NCI-H526 (cell line): ENCODE measurements around the gene STXBP2.
A peak's percentile ranks its signal among the peaks of the same experiment; 100 is the strongest.

Experiments used
- DNase-seq, 2 experiments: peaks; one replicate each; lab custom pipeline; 2025; lab: John Stamatoyannopoulos, UW

The STXBP2 gene

DNA sequence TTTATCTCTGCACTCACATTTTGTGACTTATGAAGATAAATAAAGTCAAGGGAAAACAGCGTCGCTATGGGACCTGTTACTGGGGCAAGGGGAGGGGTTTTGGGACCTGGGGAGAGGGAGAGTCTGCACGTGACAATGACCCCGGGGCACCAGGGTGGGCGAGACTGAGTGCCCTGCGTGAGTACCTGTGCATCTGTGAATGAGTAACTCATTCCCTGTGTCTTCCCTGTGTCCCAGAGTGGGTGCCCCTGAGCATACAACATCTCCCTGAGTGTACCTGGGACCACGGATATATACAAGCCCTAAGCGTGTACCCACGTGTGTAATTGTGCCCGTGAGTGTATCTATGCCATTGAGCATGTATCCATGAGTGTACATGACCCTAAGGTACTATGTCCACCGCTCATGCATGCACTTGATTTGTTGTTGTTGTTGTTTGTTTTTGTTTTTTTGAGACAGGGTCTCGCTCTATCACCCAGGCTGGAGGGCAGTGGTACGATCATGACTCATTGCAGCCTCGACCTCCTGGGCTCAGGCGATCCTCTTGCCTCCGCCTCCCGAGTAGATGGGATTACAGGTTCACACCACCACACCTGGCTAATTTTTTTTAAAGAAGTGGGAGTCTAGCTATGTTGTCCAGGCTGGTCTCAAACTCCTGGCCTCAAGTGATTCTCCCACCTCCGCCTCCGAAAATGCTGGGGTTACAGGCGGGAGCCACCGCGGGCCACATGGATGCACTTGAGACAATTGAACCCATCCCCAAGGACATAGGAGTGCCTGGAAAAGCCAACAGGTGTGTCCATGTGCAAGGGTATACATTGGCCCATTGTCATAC lies 43.1 kb downstream of the STXBP2 start:
- DNase-seq: no peak

DNA sequence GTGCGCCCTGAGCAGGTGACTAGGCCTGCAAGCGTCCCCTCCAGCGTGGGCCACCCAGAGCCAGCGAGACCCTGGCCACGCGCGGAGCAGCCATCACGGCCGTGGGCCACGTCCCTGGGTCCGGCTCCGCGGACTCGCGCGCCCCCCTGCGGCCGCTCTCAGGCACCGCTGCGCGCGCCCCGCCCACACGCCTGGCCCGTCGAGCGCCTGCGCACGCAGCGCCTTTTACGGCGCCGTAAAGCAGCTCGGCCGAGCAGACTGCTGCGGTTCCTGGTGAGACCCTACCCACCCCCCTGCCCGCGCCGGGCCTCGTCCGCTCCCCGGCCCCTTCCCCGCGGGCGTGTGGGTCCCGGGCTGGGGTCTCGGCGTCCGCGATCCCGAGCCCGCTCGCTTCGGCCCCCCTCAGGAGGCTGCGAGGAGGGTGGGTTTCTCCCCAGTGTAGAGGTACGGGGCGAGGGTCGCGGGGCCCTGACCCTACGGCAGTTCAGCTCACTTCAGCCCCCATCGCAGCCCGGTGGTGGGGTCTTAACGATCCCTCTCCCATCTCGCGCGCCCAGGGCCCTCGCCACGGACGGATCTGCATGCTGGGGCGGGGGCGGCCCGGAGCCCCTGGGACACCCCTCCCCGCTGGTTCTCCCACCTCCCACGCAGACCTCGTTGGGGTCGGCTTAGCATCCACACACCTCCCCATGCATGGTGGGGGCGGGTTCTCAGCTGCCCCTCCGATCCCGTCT lies 43.9 kb downstream of the STXBP2 start, which contains the start of gene TRAPPC5:
Gene TRAPPC5, plus strand, starts transcription at position 228 of the 734 bp plus-strand sequence. CDS start 1,421 bp downstream, outside the sequence.
- DNase-seq: peak in 1 of 2 experiments; percentile 85

DNA sequence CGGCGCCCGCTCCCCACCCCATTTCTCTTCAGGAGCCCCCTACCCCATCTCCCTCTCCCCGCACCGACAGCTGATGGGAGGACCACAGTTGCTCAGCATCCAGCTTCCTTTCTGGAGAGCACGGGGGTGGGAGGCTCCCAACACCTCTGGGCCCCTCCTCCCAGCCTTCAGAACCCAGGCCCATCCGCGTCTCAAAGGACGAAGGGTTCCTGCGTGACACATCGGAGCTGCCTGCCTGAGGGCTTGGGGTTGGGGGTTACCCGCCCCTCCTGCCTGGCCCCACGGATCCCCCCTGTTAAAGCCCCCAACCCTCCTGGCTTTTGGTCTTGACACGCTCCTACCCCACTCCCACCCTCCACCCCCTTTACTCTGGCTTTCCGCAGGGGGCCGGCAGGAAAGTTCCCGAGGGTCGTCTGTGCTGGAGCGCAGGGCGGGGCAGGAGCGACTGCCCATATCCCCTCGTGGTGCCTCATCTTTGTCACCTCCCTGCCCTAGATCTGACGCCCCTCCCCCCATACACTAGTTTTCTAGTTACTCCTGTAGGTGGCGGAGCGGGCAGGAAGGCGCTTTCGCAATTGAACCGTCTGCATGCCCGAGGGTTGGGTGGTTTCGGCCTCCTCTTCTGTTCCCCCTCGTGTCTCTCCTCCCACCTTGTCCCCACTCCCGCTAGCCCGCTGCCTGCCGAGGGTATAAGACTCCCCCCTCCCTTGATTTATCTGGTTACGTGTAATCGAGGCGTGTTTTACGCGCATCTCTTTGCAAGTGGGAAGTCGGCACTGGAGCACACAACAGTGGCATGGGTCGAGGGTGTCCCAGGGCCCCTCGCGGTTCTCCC lies 44.6 kb downstream of the STXBP2 start:
- peak; percentile 44 to 64 for DNase-seq

DNA sequence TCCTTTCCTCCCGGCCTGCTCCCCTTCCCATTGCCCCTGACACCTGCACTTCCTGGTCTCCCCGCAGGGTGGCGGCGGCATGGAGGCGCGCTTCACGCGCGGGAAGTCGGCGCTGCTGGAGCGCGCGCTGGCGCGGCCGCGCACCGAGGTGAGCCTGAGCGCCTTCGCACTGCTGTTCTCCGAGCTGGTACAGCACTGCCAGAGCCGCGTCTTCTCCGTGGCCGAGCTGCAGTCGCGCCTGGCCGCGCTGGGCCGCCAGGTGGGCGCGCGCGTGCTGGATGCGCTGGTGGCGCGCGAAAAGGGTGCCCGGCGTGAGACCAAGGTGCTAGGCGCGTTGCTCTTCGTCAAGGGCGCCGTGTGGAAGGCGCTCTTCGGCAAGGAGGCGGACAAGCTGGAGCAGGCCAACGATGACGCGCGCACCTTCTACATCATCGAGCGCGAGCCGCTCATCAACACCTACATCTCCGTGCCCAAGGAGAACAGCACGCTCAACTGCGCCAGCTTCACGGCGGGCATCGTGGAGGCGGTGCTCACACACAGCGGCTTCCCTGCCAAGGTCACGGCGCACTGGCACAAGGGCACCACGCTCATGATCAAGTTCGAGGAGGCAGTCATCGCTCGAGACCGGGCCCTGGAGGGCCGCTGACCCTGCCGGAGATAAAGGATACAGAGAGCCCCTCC lies 45.4 kb downstream of the STXBP2 start:
- no peak for DNase-seq

DNA sequence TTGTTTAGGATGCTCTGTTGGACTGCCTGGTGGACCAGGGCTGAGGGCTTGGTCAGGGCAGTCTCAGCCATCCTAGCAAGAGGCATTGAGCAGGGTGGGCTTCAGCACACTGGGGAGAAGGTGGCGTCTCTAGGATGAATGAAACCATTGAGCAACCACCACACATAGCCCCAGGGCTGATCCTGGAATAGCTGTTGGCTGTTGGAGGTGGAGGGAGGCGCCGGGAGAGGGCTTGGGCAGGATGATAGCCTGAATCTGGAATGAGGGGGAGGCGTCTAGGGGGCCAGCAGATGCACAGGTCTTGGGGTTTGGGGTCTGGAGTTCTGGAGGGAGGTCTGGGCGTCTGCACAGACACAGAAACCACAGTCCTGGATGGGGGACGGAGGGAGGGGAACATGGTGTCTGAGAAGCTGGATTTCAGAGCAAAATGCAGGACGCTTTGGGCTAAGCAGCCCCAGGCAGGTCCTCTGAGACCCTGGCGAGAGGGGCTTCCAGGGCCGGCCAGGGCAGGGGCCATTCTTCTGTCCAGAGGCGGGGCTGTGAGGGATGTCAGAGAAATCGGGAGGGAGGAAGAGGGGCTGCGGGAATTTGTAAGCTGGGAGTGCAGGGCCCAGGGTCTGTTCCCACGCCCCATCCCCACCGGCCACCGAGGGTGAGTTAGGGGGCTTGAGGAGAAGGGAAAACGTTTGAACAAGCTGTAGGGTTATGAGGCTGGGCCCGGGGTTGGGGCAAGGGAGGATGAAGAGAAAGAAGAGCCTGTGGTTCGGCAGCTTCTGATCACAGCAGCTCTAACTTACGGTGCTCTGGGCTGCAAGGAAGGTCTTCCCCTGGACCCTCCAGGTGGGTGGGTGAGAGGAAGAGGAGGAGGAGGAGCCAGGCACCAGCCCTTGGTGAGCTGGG lies 48.9 kb downstream of the STXBP2 start:
- DNase-seq: peak in 1 of 2 experiments; percentile 5

DNA sequence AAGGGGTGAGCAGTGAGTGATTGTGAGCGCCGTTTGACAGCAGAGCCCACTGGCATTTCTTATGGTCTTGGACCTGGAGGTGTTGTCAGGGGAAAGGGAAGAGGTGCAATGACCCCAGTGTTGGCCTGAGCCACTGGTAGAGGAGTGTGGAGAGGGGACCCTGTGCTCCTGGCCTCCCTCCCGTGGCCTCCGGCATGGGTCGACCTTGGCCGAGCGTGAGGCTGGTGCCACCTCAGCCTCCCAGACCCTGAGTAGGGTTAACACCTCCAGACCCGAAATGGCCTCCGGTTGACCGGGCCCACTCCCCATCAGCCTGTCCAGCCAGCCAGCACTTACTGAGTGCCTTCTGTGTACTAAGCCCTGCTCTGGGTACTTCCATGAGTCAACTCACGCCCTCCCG lies 50.3 kb downstream of the STXBP2 start:
- no peak for DNase-seq

DNA sequence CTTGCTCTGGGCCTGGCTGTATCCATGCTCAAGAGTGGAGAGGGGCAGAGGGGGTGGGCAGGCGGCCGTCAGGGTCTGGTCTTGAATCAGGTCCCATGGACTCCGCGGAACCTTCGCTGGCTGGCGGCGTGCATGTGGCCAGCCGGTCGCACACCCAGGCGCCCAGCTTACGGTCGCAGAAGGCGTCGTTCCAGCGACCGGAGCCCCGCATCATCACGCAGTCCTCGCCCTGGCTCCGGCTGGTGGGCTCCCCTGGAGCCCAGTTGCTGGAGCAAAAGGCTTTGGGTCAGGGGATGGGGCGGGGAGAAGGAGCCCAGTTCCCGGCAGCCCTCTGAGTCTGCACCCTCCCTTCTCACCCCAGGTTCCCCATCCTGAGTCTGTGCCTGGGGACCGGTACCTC lies 52.3 kb downstream of the STXBP2 start:
- peak in 1 of 2 experiments; percentile 2 for DNase-seq

DNA sequence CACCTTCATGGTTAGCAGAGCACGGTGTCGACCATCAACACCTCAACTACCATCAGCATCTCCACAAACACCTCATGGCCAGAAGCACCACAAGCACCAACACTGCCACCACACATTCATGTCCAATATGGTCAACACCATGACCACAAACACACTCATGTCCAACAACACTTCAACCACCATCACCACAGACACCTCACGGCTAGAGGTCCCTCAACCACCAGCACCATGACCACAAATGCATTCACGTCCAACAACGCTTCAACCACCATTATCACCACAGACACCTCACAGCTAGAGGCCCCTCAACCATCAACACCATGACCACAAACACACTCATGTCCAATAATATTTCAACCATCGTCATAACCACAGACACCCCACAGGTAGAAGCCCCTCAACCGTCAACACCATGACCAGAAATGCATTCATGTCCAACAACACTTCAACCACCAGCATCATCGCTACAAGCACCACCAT lies 53.9 kb downstream of the STXBP2 start:
- DNase-seq: no peak

DNA sequence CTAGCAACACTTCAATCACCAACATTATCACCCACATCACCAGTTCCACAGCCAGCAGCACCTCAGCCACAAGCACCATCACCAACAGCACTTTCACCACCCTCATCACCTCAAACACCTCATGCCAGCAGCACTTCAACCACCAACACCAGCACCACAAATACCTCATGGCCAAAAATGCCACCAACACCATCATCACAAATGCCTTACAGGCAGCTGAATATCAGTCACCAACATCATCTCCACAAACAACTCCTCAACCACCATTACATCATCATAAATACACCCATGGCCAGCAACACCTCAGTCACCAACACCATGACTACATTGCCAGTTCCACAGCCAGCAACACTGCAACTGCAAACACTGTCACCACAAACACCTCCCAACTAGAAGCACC lies 54.6 kb downstream of the STXBP2 start:
- DNase-seq: no peak

DNA sequence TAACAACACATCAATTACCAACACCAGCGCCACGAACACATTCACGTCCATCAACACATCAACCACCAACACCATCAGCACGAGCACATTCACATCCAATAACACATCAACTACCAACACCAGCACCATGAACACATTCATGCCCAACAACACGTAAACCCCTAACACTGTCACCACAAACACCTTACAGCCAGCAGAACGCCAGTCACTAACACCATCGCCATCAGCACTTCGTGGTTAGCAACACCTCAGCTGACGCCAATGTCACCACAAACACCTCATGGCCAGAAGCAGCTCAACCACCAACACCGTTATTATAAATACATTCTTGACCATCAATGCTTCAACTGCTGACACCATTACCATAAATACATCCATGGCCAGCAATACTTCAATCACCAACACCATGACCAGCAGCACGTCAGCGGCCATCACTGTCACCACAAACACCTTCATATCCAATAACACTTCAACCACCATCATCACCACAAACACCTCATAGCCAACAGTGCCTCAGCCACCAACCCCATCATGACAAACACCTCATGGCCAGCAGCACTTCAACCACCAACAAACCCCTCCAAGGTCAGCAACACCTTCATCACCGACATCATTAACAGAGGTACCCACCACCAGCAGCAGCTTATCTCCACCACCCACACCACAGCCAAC lies 55.6 kb downstream of the STXBP2 start:
- DNase-seq: no peak

DNA sequence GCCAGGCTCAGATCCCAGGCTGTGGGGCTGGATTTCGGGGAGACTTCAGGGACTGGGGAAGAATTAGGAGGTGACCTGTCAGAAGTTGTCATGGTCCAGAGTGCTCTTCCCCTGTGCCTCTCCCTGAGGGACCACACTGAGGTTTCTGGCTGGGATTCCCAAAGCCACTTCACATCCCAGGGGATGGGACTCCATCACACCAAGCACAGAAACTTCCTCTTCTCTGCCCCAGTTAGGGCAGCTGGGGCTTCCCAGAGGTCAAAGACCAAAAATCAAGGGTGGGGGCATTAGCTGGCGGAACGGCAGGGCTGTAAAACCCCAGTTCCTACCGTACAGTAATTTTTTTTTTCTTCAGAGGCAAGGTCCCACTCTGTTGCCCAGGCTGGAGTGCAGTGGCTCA lies 57.6 kb downstream of the STXBP2 start:
- DNase-seq: no peak
